GM12864 (cell line): Measurements from ENCODE around the gene GNG14.
"Not testable (repeated sequence)": the region's sequence is repeated elsewhere in the genome, so short reads cannot be mapped to it uniquely, and the experiment has no call there.

Experiments
- DNase-seq: peaks from one replicate; pipeline ENCODE4 v3.0.0-alpha.2; 2011; ENCODE audit warnings: low read depth
- H3K4me3 ChIP-seq: 2 replicates; pipeline ENCODE4 v1.5.1; 2011; ENCODE audit warnings: mild to moderate bottlenecking, low read depth, low read length, control low read depth
- CTCF ChIP-seq: IDR thresholded peaks from 2 replicates; pipeline ENCODE4 v1.5.1; 2011; ENCODE audit warnings: low read depth, mild to moderate bottlenecking, moderate library complexity, low read length, control low read depth, inconsistent platforms; ENCODE audit errors: missing control alignments

GNG14 gene

GRCh38 chr19:12720296-12720695 lies 32.5 kb downstream of the GNG14 start:
- TF ChIP-seq CTCF, result no peak
- H3K4me3 ChIP-seq, result peak overlapping the region; percentile 96; the same call in 1 of the 2 replicates
- DNase-seq, result no peak

DNA sequence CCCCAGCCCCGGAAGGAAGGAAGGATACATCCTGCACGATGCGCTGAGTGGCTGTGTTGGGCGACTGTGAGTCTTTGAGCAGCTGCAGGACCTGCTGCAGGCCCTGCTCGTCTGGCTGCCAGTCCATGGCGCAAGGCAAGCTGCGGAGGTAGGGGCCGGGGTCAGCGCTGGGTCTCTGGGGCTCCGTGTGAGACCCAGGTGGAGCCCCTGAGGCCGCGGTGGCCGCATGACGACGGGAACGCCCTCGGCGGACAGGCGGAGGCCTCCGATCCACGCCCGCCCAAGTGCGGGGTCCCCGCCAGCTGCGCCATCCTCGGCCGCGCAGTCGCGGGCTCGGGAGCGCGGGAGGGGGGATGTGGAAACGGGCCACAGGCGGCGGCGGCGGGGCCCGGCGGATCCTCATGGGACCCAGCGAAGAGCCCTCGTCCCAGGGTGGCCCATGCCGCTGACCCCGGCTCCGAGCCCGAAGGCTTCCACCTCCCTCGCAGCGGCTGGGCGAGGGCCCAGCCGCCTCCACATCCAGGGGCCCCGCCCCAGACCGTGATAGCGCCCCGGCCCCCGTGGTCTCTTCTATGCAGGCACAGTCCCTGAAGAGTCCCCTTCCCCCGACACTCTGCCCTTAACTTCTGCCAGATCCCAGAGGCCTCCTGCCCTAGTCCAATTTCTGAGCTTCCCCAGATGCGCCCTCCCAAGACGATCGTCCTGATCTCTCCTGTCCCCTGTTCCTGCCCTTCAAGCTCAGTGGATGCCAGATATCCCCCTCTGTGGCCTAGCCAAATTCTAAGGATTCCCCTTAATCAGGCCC lies 33.3 kb downstream of the GNG14 start:
- TF ChIP-seq CTCF, result no peak
- H3K4me3 ChIP-seq, result peak overlapping the region; percentile 96
- DNase-seq, result no peak

DNA sequence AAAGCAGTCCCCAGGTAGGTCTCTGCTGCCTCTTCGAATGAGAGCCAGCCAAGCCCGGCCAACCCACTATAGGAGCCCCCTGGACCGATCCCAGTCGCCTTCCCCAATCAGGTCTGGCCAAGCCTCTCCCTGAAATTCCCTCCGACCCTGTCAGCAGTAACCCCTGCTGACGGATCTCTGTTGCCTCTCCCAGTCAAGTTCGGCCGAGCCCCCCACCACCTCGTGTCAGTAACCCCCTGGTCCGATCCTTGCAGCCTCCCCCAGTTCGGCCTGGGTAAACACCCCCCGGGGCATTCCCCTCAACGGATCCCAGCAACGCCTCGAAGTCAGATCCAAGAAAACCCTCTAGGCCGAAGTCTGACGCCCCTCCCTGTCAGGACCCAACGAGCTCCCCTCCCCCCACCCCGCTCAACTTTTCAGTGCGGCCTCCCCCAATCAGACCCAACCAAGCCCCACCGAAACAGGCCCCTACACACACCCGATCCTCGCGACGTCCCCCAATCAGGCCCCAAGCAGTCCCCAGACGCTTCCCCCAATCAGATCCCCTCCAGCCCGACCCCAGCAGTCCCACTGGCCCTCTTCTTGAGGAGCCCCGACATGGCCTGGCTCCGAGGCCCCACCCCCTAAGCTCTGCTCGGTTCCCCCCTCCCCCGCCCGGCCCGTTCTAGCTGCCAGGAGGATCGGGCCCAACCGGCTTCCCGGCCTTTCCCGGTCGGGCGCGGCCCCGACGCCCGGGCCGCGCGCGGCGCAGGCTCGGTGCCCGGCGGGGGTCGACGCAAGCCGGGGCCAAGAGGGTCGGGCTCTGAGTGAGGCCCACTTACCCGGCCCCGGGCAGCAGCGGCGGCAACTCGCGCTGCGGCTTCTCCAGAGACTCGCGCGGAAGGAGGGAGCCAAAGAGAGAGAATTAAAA lies 34.1 kb downstream of the GNG14 start:
- H3K4me3 ChIP-seq, result peak overlapping the region; percentile 96
- no peak for TF ChIP-seq CTCF
- DNase-seq, result no peak

GRCh38 chr19:12722566-12723380 lies 35.0 kb downstream of the GNG14 start:
- TF ChIP-seq CTCF, result no peak
- peak; percentile 97 for DNase-seq
- peak overlapping the region; percentile 96 for H3K4me3 ChIP-seq

- no peak for TF ChIP-seq CTCF
- DNase-seq, result no peak
- peak overlapping the region; percentile 96 for H3K4me3 ChIP-seq
These were observed 35.5 kb downstream of the GNG14 start for GRCh38 chr19:12723381-12723640.

- TF ChIP-seq CTCF, result no peak
These were observed 36.0 kb downstream of the GNG14 start, which contains the start of gene TNPO2 for GRCh38 chr19:12723641-12724426. TNPO2 (minus strand) TSS chr19:12723932; CDS start chr19:12720977, 2,955 bp downstream.

DNA sequence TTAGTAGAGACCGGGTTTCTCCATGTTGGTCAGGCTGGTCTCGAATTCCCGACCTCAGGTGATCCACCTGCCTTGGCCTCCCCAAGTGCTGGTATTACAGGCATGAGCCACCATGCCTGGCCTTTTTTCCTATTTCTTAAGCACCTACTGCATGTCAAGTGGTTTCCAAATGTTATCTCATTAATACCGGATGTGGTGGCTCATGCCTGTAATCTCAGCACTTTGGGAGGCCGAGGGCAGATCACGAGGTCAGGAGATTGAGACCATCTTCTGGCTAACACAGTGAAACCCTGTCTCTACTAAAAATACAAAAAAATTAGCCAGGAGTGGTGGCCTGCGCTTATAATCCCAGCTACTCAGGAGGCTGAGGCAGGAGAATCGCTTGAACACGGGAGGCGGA lies 37.8 kb downstream of the GNG14 start:
- not testable (repeated sequence) for H3K4me3 ChIP-seq, DNase-seq

More at GRCh38 chr19:12723641-12724426, 36.0 kb downstream of the GNG14 start, which contains the start of gene TNPO2:
- H3K4me3 ChIP-seq, result peak within 1 kb of the TSS; percentile 96
- no peak for DNase-seq
